B cell (primary cell): ENCODE results near the gene TRIO. TPM values are rescaled to one million over a fixed set of nuclear protein-coding genes. Genes with fewer than 3 reads are reported as not detected.

ENCODE experiments used
- ATAC-seq: fragments of 200-7000 bp; cut with Tn5 transposase; one replicate; pipeline ENCODE4 v1.10.0; 2021; ENCODE audit warnings: low read depth, mild to moderate bottlenecking, moderate number of reproducible peaks, moderate library complexity
- CTCF ChIA-PET: fragments of 350-600 bp; sonication (Branson Sonifier 250); formaldehyde crosslinking; loops from one replicate; lab custom pipeline; 2021; ENCODE audit warnings: antibody characterized with exemption, inconsistent platforms; lab: Charles Lee
- POLR2A ChIA-PET: fragments of 350-600 bp; sonication (Branson Sonifier 250); formaldehyde crosslinking; loops from one replicate; lab custom pipeline; 2021; ENCODE audit warnings: antibody characterized with exemption; lab: Charles Lee
- DNase-seq: peaks from one replicate; pipeline ENCODE4 v3.0.0; 2013
- H2AFZ ChIP-seq: 2 replicates; pipeline ENCODE4 v1.6.1; 2012; ENCODE audit warnings: mild to moderate bottlenecking, low read depth, low read length; ENCODE audit not compliant: insufficient read depth, poor library complexity, severe bottlenecking
- H3K27ac ChIP-seq, 2 donors: 1 replicate in 1 of 2; 2 replicates in 1 of 2; pipeline ENCODE4 v1.5.1; 2012 to 2013; ENCODE audit warnings: low read length in 2 of 2, mild to moderate bottlenecking in 2 of 2, moderate library complexity in 1 of 2
- H3K27me3 ChIP-seq, 4 experiments: fragments of 200-600 bp in 1 of 4; sonication (generic) in 1 of 4; replicated peaks in 1 of 4; 1 replicate in 2 of 4; 2 replicates in 2 of 4; pipeline versions ENCODE4 v1.6.1 to v1.7.0; 2013 to 2016; ENCODE audit warnings: low read length in 3 of 4, mild to moderate bottlenecking in 2 of 4, mixed read lengths in 1 of 4, moderate library complexity in 1 of 4; ENCODE audit not compliant: insufficient read depth in 4 of 4, control insufficient read depth in 3 of 4; ENCODE audit errors: control extremely low read depth in 1 of 4
- H3K36me3 ChIP-seq, 2 experiments: replicated peaks in 1 of 2; 1 replicate in 1 of 2; 2 replicates in 1 of 2; pipeline versions ENCODE4 v1.6.1 to v1.7.1; 2013; ENCODE audit warnings: low read length in 1 of 2; ENCODE audit not compliant: insufficient read depth in 2 of 2, control insufficient read depth in 1 of 2; ENCODE audit errors: control extremely low read depth in 1 of 2, extremely low read depth in 1 of 2
- H3K4me1 ChIP-seq, 2 donors: fragments of 200-600 bp in 1 of 2; sonication (generic) in 1 of 2; 1 replicate in 1 of 2; 2 replicates in 1 of 2; pipeline versions ENCODE4 v1.5.1 to v1.6.1; 2013 to 2017; ENCODE audit warnings: low read length in 2 of 2; ENCODE audit not compliant: control insufficient read depth in 2 of 2, insufficient read depth in 2 of 2
- H3K4me2 ChIP-seq: replicated peaks from 2 replicates; pipeline ENCODE3; 2012; ENCODE audit warnings: mild to moderate bottlenecking, low read depth, low read length; ENCODE audit not compliant: poor library complexity, severe bottlenecking
- H3K4me3 ChIP-seq, 5 experiments: fragments of 200-600 bp in 1 of 5; sonication (generic) in 1 of 5; 1 replicate in 3 of 5; 2 replicates in 2 of 5; pipeline versions ENCODE4 v1.5.1 to v1.7.0; 2011 to 2016; ENCODE audit warnings: low read length in 4 of 5, mild to moderate bottlenecking in 4 of 5, low read depth in 2 of 5, control low read depth in 1 of 5, moderate library complexity in 1 of 5; ENCODE audit not compliant: insufficient read depth in 1 of 5; ENCODE audit errors: control extremely low read depth in 1 of 5, extremely low read depth in 1 of 5
- H3K79me2 ChIP-seq: fragments of 200-600 bp; sonication (generic); one replicate; pipeline ENCODE4 v1.6.0; 2016; ENCODE audit warnings: low read length; ENCODE audit not compliant: control insufficient read depth, insufficient read depth
- H3K9ac ChIP-seq: fragments of 200-600 bp; sonication (generic); 2 replicates; pipeline ENCODE4 v1.6.1; 2017; ENCODE audit warnings: mild to moderate bottlenecking, low read length, moderate library complexity
- H3K9me3 ChIP-seq, 3 donors: one replicate each; pipeline versions ENCODE4 v1.6.1 to v1.7.1; 2013; ENCODE audit warnings: low read length in 2 of 3; ENCODE audit not compliant: control insufficient read depth in 2 of 3, insufficient read depth in 1 of 3; ENCODE audit errors: control extremely low read depth in 1 of 3
- H4K20me1 ChIP-seq: 2 replicates; pipeline ENCODE4 v1.6.0; 2012; ENCODE audit warnings: mild to moderate bottlenecking, low read length; ENCODE audit not compliant: insufficient read depth, control insufficient read depth, poor library complexity, severe bottlenecking
- H3K27ac Mint-ChIP-seq: one replicate; pipeline ENCODE4 v1.8.0; 2021; ENCODE audit warnings: mixed read lengths
- H3K27me3 Mint-ChIP-seq: one replicate; pipeline ENCODE4 v1.8.0; 2021; ENCODE audit warnings: mixed read lengths
- H3K4me1 Mint-ChIP-seq: one replicate; pipeline ENCODE4 v1.8.0; 2021; ENCODE audit warnings: mixed read lengths
- H3K4me3 Mint-ChIP-seq: one replicate; pipeline ENCODE4 v1.8.0; 2021; ENCODE audit warnings: mixed read lengths
- H3K9me3 Mint-ChIP-seq: one replicate; pipeline ENCODE4 v1.8.0; 2022; ENCODE audit warnings: mixed read lengths; ENCODE audit not compliant: insufficient read depth
- EZH2 ChIP-seq: IDR thresholded peaks from 2 replicates; pipeline ENCODE4 v1.6.1; 2012; ENCODE audit warnings: borderline replicate concordance, low read depth, mild to moderate bottlenecking, moderate library complexity, low read length; ENCODE audit not compliant: insufficient read depth, poor library complexity, severe bottlenecking
- WGBS: methylation state at CpG from one replicate; pipeline ENCODE4 v1.1.5; 2013; ENCODE audit warnings: missing lambda C conversion rate; ENCODE audit not compliant: insufficient coverage; 5-methylcytosine and 5-hydroxymethylcytosine counted together
- intact Hi-C: fragments of 100-400 bp; cut with micrococcal nuclease; formaldehyde crosslinking; loops from one replicate; pipeline ENCODE4 v1.10.0; 2022
- polyA plus RNA-seq: library from polyadenylated mRNA; depleted of rRNA; stranded (reverse); fragments of >200 nt; gene quantifications from 2 replicates; pipeline ENCODE4 v1.2.3, GENCODE V29; 2012
- total RNA-seq, 2 donors: library from RNA; stranded (reverse); fragments of 120-200 nt in 1 of 2; gene quantifications; 1 replicate in 1 of 2; 2 replicates in 1 of 2; pipeline versions ENCODE4 v1.2.3 to v1.2.4, GENCODE V29; 2013 to 2022
- TF ChIP-seq, protein P1 (sequence below): fragments of 200-600 bp; IDR thresholded peaks from one replicate; pipeline ENCODE4 v1.8.0; 2022; ENCODE audit warnings: antibody characterized with exemption, mild to moderate bottlenecking

The TRIO gene
- total and polyA plus RNA-seq, 2 donors (not counting 1 experiment from before 2014, with no cell fraction given) = 90.5 to 479 TPM

DNA sequence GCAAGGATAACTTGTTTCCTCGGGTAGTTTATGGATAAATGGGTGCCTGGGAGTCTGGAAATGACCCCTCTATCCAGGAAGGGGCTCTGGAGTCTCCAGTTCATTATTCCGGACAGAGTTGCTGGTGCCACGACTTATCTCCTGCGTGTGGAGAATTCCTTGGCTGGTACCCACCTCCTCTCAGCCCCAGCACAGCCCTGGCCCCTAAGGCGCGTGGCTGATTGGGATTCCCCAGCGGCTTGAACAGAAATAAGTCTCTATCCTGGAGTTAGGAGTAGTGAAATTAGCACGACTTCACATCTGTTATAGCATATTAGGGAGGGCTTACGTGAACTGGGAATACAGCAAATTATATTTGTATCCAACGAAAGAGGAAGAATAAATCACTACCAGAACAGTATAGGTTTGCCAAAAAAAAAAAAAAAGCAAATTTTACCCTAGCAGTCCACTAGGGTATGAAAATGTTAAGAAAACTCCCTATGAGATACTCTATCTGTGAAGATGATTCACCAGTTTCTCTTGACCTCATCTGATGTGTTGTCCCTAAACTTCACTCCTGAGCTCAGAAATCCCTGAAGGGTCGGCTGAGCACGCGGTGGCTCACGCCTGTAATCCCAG, 265.9 kb downstream of the TRIO start:
- Mint-ChIP-seq H3K27ac (no peak overlapping the region), H3K4me3 (no peak overlapping the region), H3K9me3 (no peaks in the 10 kb centered on the region), H3K4me1 (no peaks in the 10 kb centered on the region), H3K27me3 (no peaks in the 10 kb centered on the region)
- ChIA-PET CTCF (no interaction called here), POLR2A (no interaction called here)
- 95% methylated on average over 7 of the region's 14 CpGs for WGBS
- intact Hi-C loops = no loop called here
- no peaks in the 10 kb centered on the region for H3K9me3 ChIP-seq
- no peak overlapping the region for H3K27ac ChIP-seq
- DNase-seq = no peak
- H3K4me1 ChIP-seq = no peaks in the 10 kb centered on the region
- no peaks in the 10 kb centered on the region for H3K79me2 ChIP-seq
- H3K9ac ChIP-seq = no peak overlapping the region
- H3K27me3 ChIP-seq = no peaks in the 10 kb centered on the region
- H3K36me3 ChIP-seq = peaks cover 1 to 91% of the 10 kb centered on the region in 2 experiments
- H3K4me3 ChIP-seq = no peak overlapping the region
- no peak for ATAC-seq
- H3K4me2 ChIP-seq = no peak overlapping the region
- H4K20me1 ChIP-seq = no peaks in the 10 kb centered on the region
- no peak overlapping the region for H2AFZ ChIP-seq
- TF ChIP-seq EZH2 = no peak
- TF ChIP-seq, protein P1, sequence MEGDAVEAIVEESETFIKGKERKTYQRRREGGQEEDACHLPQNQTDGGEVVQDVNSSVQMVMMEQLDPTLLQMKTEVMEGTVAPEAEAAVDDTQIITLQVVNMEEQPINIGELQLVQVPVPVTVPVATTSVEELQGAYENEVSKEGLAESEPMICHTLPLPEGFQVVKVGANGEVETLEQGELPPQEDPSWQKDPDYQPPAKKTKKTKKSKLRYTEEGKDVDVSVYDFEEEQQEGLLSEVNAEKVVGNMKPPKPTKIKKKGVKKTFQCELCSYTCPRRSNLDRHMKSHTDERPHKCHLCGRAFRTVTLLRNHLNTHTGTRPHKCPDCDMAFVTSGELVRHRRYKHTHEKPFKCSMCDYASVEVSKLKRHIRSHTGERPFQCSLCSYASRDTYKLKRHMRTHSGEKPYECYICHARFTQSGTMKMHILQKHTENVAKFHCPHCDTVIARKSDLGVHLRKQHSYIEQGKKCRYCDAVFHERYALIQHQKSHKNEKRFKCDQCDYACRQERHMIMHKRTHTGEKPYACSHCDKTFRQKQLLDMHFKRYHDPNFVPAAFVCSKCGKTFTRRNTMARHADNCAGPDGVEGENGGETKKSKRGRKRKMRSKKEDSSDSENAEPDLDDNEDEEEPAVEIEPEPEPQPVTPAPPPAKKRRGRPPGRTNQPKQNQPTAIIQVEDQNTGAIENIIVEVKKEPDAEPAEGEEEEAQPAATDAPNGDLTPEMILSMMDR = no peak

GRCh38 chr5:14410068-14410393, 266.9 kb downstream of the TRIO start:
- H3K4me3 Mint-ChIP-seq = no peak overlapping the region
- Histone ChIP-seq H3K9ac (no peak overlapping the region), H3K9me3 (no peaks in the 10 kb centered on the region), H3K79me2 (no peaks in the 10 kb centered on the region), H3K4me3 (no peak overlapping the region), H3K27me3 (no peaks in the 10 kb centered on the region), H3K36me3 (peaks cover 1 to 90% of the 10 kb centered on the region in 2 experiments), H3K4me2 (no peak overlapping the region), H4K20me1 (no peaks in the 10 kb centered on the region), H3K27ac (no peak overlapping the region), H3K4me1 (peaks cover 0 to 3% of the 10 kb centered on the region in 2 donors), H2AFZ (no peak overlapping the region)
- no peak for DNase-seq
- peaks cover 4% of the 10 kb centered on the region for H3K4me1 Mint-ChIP-seq
- no peak for ATAC-seq
- no peaks in the 10 kb centered on the region for H3K27me3 Mint-ChIP-seq
- no peak overlapping the region for H3K27ac Mint-ChIP-seq
- intact Hi-C loops = no loop called here
- TF ChIP-seq EZH2 = no peak
- TF ChIP-seq, protein P1 = no peak
- ChIA-PET CTCF (no interaction called here), POLR2A (no interaction called here)
- no peaks in the 10 kb centered on the region for H3K9me3 Mint-ChIP-seq
- WGBS = 88% methylated on average over 12 of the region's 12 CpGs
